ENCODE results near the gene SELENOS.

The SELENOS gene

GRCh38 chr15:101246391-101246790 lies 30.9 kb downstream of the SELENOS start:
- no peak for TF ChIP-seq CTCF (IDR thresholded peaks at IDR 0.05; ENCODE audit: extremely low read depth, missing control alignments)
- no peak for DNase-seq (ENCODE audit: low spot score)

DNA sequence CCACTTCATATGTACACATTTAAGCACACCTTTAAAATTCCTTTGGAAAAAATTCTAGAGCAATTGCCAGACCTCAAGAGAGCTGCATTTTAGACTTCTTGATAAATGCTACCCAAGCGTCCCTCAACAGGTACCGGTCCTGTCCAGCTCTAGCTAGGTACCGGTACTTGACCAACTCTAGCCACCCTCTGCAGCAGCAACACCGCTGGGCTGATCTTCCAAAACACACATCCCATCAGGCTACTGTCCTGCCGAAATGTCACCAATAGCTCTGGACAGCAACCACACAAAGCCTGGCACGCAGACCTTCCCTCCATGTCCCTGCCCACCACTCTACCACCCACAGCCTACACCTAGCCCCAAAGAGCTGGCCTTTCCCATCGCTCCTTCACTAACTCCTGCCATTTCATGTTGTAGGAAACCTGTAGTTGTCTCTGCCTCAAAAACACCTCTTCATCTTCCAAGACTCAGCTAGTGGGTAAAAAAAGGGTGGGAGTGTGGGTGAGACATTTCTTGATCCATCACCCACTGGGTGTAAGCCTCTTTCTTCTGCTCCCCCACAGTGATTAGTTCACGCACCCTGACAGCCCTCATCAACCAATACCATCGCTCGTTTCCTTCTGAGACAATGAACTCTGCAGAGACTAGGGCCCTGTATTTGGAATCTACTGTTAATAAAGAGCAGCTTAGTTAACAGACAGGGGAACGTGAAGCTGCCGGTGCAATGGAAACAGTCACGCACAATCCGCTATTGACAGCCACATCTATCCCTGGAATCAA lies 32.2 kb downstream of the SELENOS start:
- no peak for TF ChIP-seq CTCF (IDR thresholded peaks at IDR 0.05; ENCODE audit: extremely low read depth, missing control alignments)

GRCh38 chr15:101244036-101244781 lies 33.1 kb downstream of the SELENOS start:
- DNase-seq (ENCODE audit: low spot score) = no peak
- no peak for TF ChIP-seq CTCF (IDR thresholded peaks at IDR 0.05; ENCODE audit: extremely low read depth, missing control alignments)

More for the DNA sequence above, 32.2 kb downstream of the SELENOS start:
- no peak for DNase-seq (ENCODE audit: low spot score)

DNA sequence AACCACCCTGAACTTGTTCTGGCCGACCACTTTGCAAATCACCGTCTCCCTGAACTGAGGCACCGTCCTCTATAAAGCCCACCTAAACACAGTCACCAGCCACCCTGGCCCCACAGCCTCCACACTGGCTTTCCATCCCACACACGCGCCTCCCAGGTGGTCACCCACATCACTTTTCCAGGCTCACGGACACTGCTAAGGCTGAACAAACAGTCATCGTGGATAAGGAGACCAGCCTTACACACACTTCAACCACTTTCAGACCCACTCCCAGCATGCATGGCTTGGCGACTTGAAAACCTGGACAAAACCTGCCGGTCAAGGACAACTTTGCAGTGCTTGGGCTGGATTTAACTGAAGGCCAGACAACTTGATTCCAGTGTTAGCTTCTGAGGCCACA lies 33.9 kb downstream of the SELENOS start:
- no peak for DNase-seq (ENCODE audit: low spot score)
- TF ChIP-seq CTCF (IDR thresholded peaks at IDR 0.05; ENCODE audit: extremely low read depth, missing control alignments) = no peak

GRCh38 chr15:101242999-101243336 lies 34.3 kb downstream of the SELENOS start:
- no peak for DNase-seq (ENCODE audit: low spot score)
- no peak for TF ChIP-seq CTCF (IDR thresholded peaks at IDR 0.05; ENCODE audit: extremely low read depth, missing control alignments)

GRCh38 chr15:101242160-101242998 lies 34.9 kb downstream of the SELENOS start:
- DNase-seq (ENCODE audit: low spot score) = peak; percentile 74
- no peak for TF ChIP-seq CTCF (IDR thresholded peaks at IDR 0.05; ENCODE audit: extremely low read depth, missing control alignments)

All from GM20000 (cell line).